ENCODE data around the gene DUSP22.
"Not testable (repeated sequence)": the region's sequence is repeated elsewhere in the genome, so short reads cannot be mapped to it uniquely, and the experiment has no call there.

Gene DUSP22

GRCh38 chr6:279341-280029 lies 12.8 kb upstream of the DUSP22 start:
- DNase-seq (ENCODE audit: low read depth in 2 of 3, low spot score in 1 of 3), result no peak

GRCh38 chr6:280775-281468 lies 11.4 kb upstream of the DUSP22 start:
- no peak for DNase-seq (ENCODE audit: low read depth in 2 of 3, low spot score in 1 of 3)

GRCh38 chr6:281469-282103 lies 10.7 kb upstream of the DUSP22 start:
- DNase-seq (ENCODE audit: low read depth in 2 of 3, low spot score in 1 of 3), result no peak

- DNase-seq (ENCODE audit: low read depth in 2 of 3, low spot score in 1 of 3), result no peak
Measured at GRCh38 chr6:282177-282866, 10.0 kb upstream of the DUSP22 start.

- no peak for DNase-seq (ENCODE audit: low read depth in 2 of 3, low spot score in 1 of 3)
Measured at GRCh38 chr6:282867-283416, 9.3 kb upstream of the DUSP22 start.

GRCh38 chr6:284486-284885 lies 7.8 kb upstream of the DUSP22 start:
- no peak for DNase-seq (ENCODE audit: low read depth in 2 of 3, low spot score in 1 of 3)

GRCh38 chr6:285030-285771 lies 7.1 kb upstream of the DUSP22 start:
- no peak for DNase-seq (ENCODE audit: low read depth in 2 of 3, low spot score in 1 of 3)

- not testable (repeated sequence) for DNase-seq (ENCODE audit: low read depth in 2 of 3, low spot score in 1 of 3)
Measured at GRCh38 chr6:285902-286301, 6.4 kb upstream of the DUSP22 start.

GRCh38 chr6:286681-287488 lies 5.4 kb upstream of the DUSP22 start:
- no peak for DNase-seq (ENCODE audit: low read depth in 2 of 3, low spot score in 1 of 3)

- no peak for DNase-seq (ENCODE audit: low read depth in 2 of 3, low spot score in 1 of 3)
Measured at GRCh38 chr6:287489-287860, 4.8 kb upstream of the DUSP22 start.

GRCh38 chr6:288866-289265 lies 3.4 kb upstream of the DUSP22 start:
- DNase-seq (ENCODE audit: low read depth in 2 of 3, low spot score in 1 of 3), result no peak

- DNase-seq (ENCODE audit: low read depth in 2 of 3, low spot score in 1 of 3), result no peak
Measured at GRCh38 chr6:290111-290922, 2.0 kb upstream of the DUSP22 start.

GRCh38 chr6:291204-291696 lies 1.0 kb upstream of the DUSP22 start:
- no peak for DNase-seq (ENCODE audit: low read depth in 2 of 3, low spot score in 1 of 3)

- DNase-seq (ENCODE audit: low read depth in 2 of 3, low spot score in 1 of 3), result peak; percentile 51 to 59 (median 57)
Measured at GRCh38 chr6:292506-293192, 362 bp downstream of the DUSP22 start.

GRCh38 chr6:293193-294174 lies 1.2 kb downstream of the DUSP22 start:
- peak in 1 of 3 donors; percentile 20 for DNase-seq (ENCODE audit: low read depth in 2 of 3, low spot score in 1 of 3)

GRCh38 chr6:294656-295565 lies 2.6 kb downstream of the DUSP22 start:
- DNase-seq (ENCODE audit: low read depth in 2 of 3, low spot score in 1 of 3), result no peak
